Measurements from ENCODE around the gene CFAP157. TPM values are rescaled to one million over a fixed set of nuclear protein-coding genes. Genes with fewer than 3 reads are reported as not detected.
A peak's percentile ranks its signal among the peaks of the same experiment; 100 is the strongest.

Gene CFAP157
- not detected for total RNA-seq

- DNase-seq (ENCODE audit: low spot score) = no peak
- Histone ChIP-seq H3K4me3 (no peak within 1 kb of the TSS), H3K27me3 (no peaks in the 10 kb centered on the region), H3K9me3 (no peaks in the 10 kb centered on the region), H3K4me1 (no peaks in the 10 kb centered on the region), H3K27ac (no peak within 1 kb of the TSS), H3K36me3 (no peaks in the 10 kb centered on the region)
- TF ChIP-seq CTCF (IDR thresholded peaks at IDR 0.05) = no peak
These were observed at the start of gene CFAP157 for GRCh38 chr9:127706836-127707241. Gene CFAP157 (plus strand): TSS chr9:127706988. CDS start chr9:127707032, 44 bp downstream.

GRCh38 chr9:127658428-127658827 lies 48.4 kb upstream of the CFAP157 start:
- no peak overlapping the region for H3K27ac ChIP-seq
- H3K4me3 ChIP-seq = no peak overlapping the region
- no peak for TF ChIP-seq CTCF (IDR thresholded peaks at IDR 0.05)
- H3K27me3 ChIP-seq = no peaks in the 10 kb centered on the region
- no peaks in the 10 kb centered on the region for H3K9me3 ChIP-seq
- peaks cover 38% of the 10 kb centered on the region for H3K36me3 ChIP-seq
- no peak for DNase-seq (ENCODE audit: low spot score)
- H3K4me1 ChIP-seq = no peaks in the 10 kb centered on the region

GRCh38 chr9:127660886-127661741 lies 45.7 kb upstream of the CFAP157 start:
- Histone ChIP-seq H3K27me3 (no peaks in the 10 kb centered on the region), H3K9me3 (no peaks in the 10 kb centered on the region), H3K4me1 (no peaks in the 10 kb centered on the region), H3K27ac (no peak overlapping the region), H3K4me3 (no peak overlapping the region), H3K36me3 (peaks cover 57% of the 10 kb centered on the region)
- no peak for DNase-seq (ENCODE audit: low spot score)
- no peak for TF ChIP-seq CTCF (IDR thresholded peaks at IDR 0.05)

GRCh38 chr9:127662617-127663016 lies 44.2 kb upstream of the CFAP157 start:
- Histone ChIP-seq H3K4me3 (no peak overlapping the region), H3K27ac (no peak overlapping the region), H3K36me3 (peaks cover 61% of the 10 kb centered on the region), H3K4me1 (no peaks in the 10 kb centered on the region), H3K9me3 (no peaks in the 10 kb centered on the region), H3K27me3 (no peaks in the 10 kb centered on the region)
- TF ChIP-seq CTCF (IDR thresholded peaks at IDR 0.05) = no peak
- DNase-seq (ENCODE audit: low spot score) = no peak

GRCh38 chr9:127664324-127664677 lies 42.5 kb upstream of the CFAP157 start:
- TF ChIP-seq CTCF (IDR thresholded peaks at IDR 0.05) = no peak
- H3K27ac ChIP-seq = peak overlapping the region in 1 of 2 donors; percentile 0

More at GRCh38 chr9:127664324-127664677, 42.5 kb upstream of the CFAP157 start:
- Histone ChIP-seq H3K27me3 (no peaks in the 10 kb centered on the region), H3K4me1 (no peaks in the 10 kb centered on the region), H3K36me3 (peaks cover 66% of the 10 kb centered on the region), H3K9me3 (no peaks in the 10 kb centered on the region), H3K4me3 (no peak overlapping the region)
- DNase-seq (ENCODE audit: low spot score) = no peak
